HepG2 (cell line): ENCODE measurements around the gene MAN1A1.

Experiments used
- FOSL1 ChIP-seq: sonication (generic); formaldehyde crosslinking; IDR thresholded peaks from 2 replicates; pipeline ENCODE4 v1.9.0; 2021; ENCODE audit warnings: missing genetic modification reagents, borderline replicate concordance
- HNRNPL ChIP-seq: fragments of 200-400 bp; formaldehyde crosslinking; IDR thresholded peaks from 2 replicates; pipeline ENCODE4 v1.6.1; 2017; ENCODE audit warnings: mild to moderate bottlenecking, low read depth, low read length
- SIN3A ChIP-seq: IDR thresholded peaks from 2 replicates; pipeline ENCODE4 v1.6.1; 2011; ENCODE audit warnings: low read depth, mild to moderate bottlenecking, control low read depth, low read length, borderline replicate concordance
- TAF1 ChIP-seq: sonication (generic); formaldehyde crosslinking; IDR thresholded peaks from 2 replicates; pipeline ENCODE4 v1.4.0; 2020; ENCODE audit warnings: missing genetic modification reagents
- TF ChIP-seq, protein P1 (sequence below): sonication (generic); formaldehyde crosslinking; IDR thresholded peaks from 2 replicates; pipeline ENCODE4 v1.5.0; 2020; ENCODE audit warnings: mild to moderate bottlenecking, missing genetic modification reagents, borderline replicate concordance
- TF ChIP-seq, protein P2 (sequence below): sonication (generic); formaldehyde crosslinking; conservative IDR thresholded peaks from 2 replicates; pipeline ENCODE4 v1.4.0; 2020; ENCODE audit warnings: missing genetic modification reagents
- TF ChIP-seq, protein P3 (sequence below): sonication (generic); formaldehyde crosslinking; IDR thresholded peaks from 2 replicates; pipeline ENCODE4 v1.4.0; 2020; ENCODE audit warnings: missing genetic modification reagents
- TF ChIP-seq, protein P4 (sequence below): sonication (generic); formaldehyde crosslinking; IDR thresholded peaks from 2 replicates; pipeline ENCODE4 v1.4.0; 2020; ENCODE audit warnings: mild to moderate bottlenecking, missing genetic modification reagents
- TF ChIP-seq, protein P5 (sequence below): sonication (generic); formaldehyde crosslinking; IDR thresholded peaks from 2 replicates; pipeline ENCODE4 v1.5.0; 2020; ENCODE audit warnings: mild to moderate bottlenecking, missing genetic modification reagents, moderate library complexity
- TF ChIP-seq, protein P6 (sequence below): sonication (generic); formaldehyde crosslinking; IDR thresholded peaks from 2 replicates; pipeline ENCODE4 v1.4.0; 2020; ENCODE audit warnings: missing genetic modification reagents

DNA sequence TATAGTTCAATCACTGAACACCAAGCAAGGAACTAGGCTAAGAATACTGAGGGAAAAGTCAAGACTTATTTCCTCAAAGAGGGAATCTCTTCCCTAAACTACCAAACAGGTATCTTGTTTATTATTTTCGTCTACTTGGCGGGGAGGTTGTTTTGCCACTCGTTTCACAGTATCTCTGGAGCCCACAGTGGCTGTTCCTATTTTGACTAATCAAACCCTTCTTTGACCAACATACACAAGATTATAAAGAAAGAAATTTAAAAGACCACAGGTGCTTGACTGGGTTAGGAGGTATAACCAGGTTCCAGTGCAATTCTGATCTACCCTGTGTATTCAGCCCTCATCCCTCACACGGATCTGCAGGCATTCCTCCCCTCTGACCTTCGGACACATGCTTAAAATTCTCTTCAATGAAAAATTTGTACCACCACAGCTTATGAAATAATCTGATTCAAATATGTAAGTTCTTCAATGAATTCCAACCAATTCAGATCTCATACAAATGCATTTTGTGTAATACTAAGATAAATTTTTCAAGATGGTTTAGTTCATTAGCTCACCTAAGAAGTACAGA lies 5.9 kb downstream of the MAN1A1 start:
- no peak for TF ChIP-seq FOSL1 (CRISPR knock-in tag)
- TF ChIP-seq, protein P1, sequence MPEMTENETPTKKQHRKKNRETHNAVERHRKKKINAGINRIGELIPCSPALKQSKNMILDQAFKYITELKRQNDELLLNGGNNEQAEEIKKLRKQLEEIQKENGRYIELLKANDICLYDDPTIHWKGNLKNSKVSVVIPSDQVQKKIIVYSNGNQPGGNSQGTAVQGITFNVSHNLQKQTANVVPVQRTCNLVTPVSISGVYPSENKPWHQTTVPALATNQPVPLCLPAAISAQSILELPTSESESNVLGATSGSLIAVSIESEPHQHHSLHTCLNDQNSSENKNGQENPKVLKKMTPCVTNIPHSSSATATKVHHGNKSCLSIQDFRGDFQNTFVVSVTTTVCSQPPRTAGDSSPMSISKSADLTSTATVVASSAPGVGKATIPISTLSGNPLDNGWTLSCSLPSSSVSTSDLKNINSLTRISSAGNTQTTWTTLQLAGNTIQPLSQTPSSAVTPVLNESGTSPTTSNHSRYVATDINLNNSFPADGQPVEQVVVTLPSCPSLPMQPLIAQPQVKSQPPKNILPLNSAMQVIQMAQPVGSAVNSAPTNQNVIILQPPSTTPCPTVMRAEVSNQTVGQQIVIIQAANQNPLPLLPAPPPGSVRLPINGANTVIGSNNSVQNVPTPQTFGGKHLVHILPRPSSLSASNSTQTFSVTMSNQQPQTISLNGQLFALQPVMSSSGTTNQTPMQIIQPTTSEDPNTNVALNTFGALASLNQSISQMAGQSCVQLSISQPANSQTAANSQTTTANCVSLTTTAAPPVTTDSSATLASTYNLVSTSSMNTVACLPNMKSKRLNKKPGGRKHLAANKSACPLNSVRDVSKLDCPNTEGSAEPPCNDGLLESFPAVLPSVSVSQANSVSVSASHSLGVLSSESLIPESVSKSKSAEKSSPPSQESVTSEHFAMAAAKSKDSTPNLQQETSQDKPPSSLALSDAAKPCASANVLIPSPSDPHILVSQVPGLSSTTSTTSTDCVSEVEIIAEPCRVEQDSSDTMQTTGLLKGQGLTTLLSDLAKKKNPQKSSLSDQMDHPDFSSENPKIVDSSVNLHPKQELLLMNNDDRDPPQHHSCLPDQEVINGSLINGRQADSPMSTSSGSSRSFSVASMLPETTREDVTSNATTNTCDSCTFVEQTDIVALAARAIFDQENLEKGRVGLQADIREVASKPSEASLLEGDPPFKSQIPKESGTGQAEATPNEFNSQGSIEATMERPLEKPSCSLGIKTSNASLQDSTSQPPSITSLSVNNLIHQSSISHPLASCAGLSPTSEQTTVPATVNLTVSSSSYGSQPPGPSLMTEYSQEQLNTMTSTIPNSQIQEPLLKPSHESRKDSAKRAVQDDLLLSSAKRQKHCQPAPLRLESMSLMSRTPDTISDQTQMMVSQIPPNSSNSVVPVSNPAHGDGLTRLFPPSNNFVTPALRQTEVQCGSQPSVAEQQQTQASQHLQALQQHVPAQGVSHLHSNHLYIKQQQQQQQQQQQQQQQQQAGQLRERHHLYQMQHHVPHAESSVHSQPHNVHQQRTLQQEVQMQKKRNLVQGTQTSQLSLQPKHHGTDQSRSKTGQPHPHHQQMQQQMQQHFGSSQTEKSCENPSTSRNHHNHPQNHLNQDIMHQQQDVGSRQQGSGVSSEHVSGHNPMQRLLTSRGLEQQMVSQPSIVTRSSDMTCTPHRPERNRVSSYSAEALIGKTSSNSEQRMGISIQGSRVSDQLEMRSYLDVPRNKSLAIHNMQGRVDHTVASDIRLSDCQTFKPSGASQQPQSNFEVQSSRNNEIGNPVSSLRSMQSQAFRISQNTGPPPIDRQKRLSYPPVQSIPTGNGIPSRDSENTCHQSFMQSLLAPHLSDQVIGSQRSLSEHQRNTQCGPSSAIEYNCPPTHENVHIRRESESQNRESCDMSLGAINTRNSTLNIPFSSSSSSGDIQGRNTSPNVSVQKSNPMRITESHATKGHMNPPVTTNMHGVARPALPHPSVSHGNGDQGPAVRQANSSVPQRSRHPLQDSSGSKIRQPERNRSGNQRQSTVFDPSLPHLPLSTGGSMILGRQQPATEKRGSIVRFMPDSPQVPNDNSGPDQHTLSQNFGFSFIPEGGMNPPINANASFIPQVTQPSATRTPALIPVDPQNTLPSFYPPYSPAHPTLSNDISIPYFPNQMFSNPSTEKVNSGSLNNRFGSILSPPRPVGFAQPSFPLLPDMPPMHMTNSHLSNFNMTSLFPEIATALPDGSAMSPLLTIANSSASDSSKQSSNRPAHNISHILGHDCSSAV (CRISPR knock-in tag) = no peak
- TF ChIP-seq TAF1 (CRISPR knock-in tag) = no peak
- TF ChIP-seq, protein P2, sequence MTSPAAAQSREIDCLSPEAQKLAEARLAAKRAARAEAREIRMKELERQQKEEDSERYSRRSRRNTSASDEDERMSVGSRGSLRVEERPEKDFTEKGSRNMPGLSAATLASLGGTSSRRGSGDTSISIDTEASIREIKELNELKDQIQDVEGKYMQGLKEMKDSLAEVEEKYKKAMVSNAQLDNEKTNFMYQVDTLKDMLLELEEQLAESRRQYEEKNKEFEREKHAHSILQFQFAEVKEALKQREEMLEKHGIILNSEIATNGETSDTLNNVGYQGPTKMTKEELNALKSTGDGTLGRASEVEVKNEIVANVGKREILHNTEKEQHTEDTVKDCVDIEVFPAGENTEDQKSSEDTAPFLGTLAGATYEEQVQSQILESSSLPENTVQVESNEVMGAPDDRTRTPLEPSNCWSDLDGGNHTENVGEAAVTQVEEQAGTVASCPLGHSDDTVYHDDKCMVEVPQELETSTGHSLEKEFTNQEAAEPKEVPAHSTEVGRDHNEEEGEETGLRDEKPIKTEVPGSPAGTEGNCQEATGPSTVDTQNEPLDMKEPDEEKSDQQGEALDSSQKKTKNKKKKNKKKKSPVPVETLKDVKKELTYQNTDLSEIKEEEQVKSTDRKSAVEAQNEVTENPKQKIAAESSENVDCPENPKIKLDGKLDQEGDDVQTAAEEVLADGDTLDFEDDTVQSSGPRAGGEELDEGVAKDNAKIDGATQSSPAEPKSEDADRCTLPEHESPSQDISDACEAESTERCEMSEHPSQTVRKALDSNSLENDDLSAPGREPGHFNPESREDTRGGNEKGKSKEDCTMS (CRISPR knock-in tag) = no peak
- TF ChIP-seq, protein P3, sequence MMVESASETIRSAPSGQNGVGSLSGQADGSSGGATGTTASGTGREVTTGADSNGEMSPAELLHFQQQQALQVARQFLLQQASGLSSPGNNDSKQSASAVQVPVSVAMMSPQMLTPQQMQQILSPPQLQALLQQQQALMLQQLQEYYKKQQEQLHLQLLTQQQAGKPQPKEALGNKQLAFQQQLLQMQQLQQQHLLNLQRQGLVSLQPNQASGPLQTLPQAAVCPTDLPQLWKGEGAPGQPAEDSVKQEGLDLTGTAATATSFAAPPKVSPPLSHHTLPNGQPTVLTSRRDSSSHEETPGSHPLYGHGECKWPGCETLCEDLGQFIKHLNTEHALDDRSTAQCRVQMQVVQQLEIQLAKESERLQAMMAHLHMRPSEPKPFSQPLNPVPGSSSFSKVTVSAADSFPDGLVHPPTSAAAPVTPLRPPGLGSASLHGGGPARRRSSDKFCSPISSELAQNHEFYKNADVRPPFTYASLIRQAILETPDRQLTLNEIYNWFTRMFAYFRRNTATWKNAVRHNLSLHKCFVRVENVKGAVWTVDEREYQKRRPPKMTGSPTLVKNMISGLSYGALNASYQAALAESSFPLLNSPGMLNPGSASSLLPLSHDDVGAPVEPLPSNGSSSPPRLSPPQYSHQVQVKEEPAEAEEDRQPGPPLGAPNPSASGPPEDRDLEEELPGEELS (CRISPR knock-in tag) = no peak
- no peak for TF ChIP-seq SIN3A
- TF ChIP-seq, protein P4, sequence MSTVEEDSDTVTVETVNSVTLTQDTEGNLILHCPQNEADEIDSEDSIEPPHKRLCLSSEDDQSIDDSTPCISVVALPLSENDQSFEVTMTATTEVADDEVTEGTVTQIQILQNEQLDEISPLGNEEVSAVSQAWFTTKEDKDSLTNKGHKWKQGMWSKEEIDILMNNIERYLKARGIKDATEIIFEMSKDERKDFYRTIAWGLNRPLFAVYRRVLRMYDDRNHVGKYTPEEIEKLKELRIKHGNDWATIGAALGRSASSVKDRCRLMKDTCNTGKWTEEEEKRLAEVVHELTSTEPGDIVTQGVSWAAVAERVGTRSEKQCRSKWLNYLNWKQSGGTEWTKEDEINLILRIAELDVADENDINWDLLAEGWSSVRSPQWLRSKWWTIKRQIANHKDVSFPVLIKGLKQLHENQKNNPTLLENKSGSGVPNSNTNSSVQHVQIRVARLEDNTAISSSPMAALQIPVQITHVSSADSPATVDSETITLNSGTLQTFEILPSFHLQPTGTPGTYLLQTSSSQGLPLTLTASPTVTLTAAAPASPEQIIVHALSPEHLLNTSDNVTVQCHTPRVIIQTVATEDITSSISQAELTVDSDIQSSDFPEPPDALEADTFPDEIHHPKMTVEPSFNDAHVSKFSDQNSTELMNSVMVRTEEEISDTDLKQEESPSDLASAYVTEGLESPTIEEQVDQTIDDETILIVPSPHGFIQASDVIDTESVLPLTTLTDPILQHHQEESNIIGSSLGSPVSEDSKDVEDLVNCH (CRISPR knock-in tag) = no peak
- TF ChIP-seq, protein P5, sequence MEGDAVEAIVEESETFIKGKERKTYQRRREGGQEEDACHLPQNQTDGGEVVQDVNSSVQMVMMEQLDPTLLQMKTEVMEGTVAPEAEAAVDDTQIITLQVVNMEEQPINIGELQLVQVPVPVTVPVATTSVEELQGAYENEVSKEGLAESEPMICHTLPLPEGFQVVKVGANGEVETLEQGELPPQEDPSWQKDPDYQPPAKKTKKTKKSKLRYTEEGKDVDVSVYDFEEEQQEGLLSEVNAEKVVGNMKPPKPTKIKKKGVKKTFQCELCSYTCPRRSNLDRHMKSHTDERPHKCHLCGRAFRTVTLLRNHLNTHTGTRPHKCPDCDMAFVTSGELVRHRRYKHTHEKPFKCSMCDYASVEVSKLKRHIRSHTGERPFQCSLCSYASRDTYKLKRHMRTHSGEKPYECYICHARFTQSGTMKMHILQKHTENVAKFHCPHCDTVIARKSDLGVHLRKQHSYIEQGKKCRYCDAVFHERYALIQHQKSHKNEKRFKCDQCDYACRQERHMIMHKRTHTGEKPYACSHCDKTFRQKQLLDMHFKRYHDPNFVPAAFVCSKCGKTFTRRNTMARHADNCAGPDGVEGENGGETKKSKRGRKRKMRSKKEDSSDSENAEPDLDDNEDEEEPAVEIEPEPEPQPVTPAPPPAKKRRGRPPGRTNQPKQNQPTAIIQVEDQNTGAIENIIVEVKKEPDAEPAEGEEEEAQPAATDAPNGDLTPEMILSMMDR (CRISPR knock-in tag) = no peak
- TF ChIP-seq HNRNPL = no peak
- TF ChIP-seq, protein P6, sequence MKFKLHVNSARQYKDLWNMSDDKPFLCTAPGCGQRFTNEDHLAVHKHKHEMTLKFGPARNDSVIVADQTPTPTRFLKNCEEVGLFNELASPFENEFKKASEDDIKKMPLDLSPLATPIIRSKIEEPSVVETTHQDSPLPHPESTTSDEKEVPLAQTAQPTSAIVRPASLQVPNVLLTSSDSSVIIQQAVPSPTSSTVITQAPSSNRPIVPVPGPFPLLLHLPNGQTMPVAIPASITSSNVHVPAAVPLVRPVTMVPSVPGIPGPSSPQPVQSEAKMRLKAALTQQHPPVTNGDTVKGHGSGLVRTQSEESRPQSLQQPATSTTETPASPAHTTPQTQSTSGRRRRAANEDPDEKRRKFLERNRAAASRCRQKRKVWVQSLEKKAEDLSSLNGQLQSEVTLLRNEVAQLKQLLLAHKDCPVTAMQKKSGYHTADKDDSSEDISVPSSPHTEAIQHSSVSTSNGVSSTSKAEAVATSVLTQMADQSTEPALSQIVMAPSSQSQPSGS = no peak
